GM12878 (cell line): ENCODE results near the gene NAA15. TPM values are rescaled to one million over a fixed set of nuclear protein-coding genes. Genes with fewer than 3 reads are reported as not detected.

Experiments used
- ATAC-seq: fragments of 200-7000 bp; cut with Tn5 transposase; 3 replicates; pipeline ENCODE4 v1.9.1; 2020; ENCODE audit warnings: mild to moderate bottlenecking, moderate library complexity
- BruUV-seq: library from RNA; stranded (reverse); fragments of 400-500 nt; replicated peaks from 2 replicates; lab custom pipeline; 2021; lab: Mats Ljungman, UMichigan
- CTCF ChIA-PET: fragments of 300-600 bp; sonication (Branson Sonifier 250); formaldehyde crosslinking; extraction: SDS; loops from one replicate; lab custom pipeline; 2021; ENCODE audit warnings: inconsistent platforms; lab: Yijun Ruan, JAX
- POLR2A ChIA-PET: fragments of 350-600 bp; formaldehyde crosslinking; extraction: SDS; loops from one replicate; lab custom pipeline; 2021; ENCODE audit warnings: inconsistent platforms; lab: Charles Lee
- RAD21 ChIA-PET: fragments of 300-600 bp; sonication (Branson Sonifier 250); formaldehyde crosslinking; loops from one replicate; lab custom pipeline; 2023; ENCODE audit warnings: antibody characterized with exemption; ENCODE audit not compliant: unreplicated experiment; lab: Charles Lee
- SMC1A ChIA-PET: fragments of 300-600 bp; sonication (Branson Sonifier 250); formaldehyde crosslinking; loops from one replicate; lab custom pipeline; 2023; ENCODE audit not compliant: unreplicated experiment, uncharacterized antibody; lab: Charles Lee
- DNase-seq: peaks from one replicate; pipeline ENCODE4 v3.0.0-alpha.2; 2011; ENCODE audit warnings: low read depth, low spot score
- FAIRE-seq: peaks from 3 replicates; lab custom pipeline; 2011; peaks lifted over from hg19 to GRCh38; lab: Jason Lieb, UNC
- H2AFZ ChIP-seq: 2 replicates; pipeline ENCODE4 v1.6.0; 2011; ENCODE audit warnings: low read depth, low read length, control low read depth; ENCODE audit not compliant: control insufficient read depth
- H3K27ac ChIP-seq: 2 replicates; pipeline ENCODE4 v1.5.1; 2011; ENCODE audit warnings: control low read depth; ENCODE audit not compliant: control insufficient read depth, insufficient read depth
- H3K27me3 ChIP-seq, 2 experiments: replicated peaks in 1 of 2; 2 replicates each; pipeline versions ENCODE4 v1.6.0 to v1.6.1; 2011; ENCODE audit warnings: low read length in 1 of 2; ENCODE audit not compliant: control insufficient read depth in 2 of 2, insufficient read depth in 2 of 2
- H3K36me3 ChIP-seq, 2 experiments: 2 replicates each; pipeline ENCODE4 v1.5.1; 2011; ENCODE audit warnings: low read length in 1 of 2; ENCODE audit not compliant: control insufficient read depth in 2 of 2, insufficient read depth in 2 of 2
- H3K4me1 ChIP-seq: 2 replicates; pipeline ENCODE4 v1.6.1; 2011; ENCODE audit warnings: mild to moderate bottlenecking, low read length, moderate library complexity, mixed read lengths; ENCODE audit not compliant: control insufficient read depth, insufficient read depth
- H3K4me2 ChIP-seq: 2 replicates; pipeline ENCODE4 v1.6.0; 2011; ENCODE audit warnings: control low read depth; ENCODE audit not compliant: control insufficient read depth, insufficient read depth
- H3K4me3 ChIP-seq: fragments of 200-600 bp; sonication (generic); 2 replicates; pipeline ENCODE4 v1.5.1; 2016
- H3K79me2 ChIP-seq: 2 replicates; pipeline ENCODE4 v1.6.0; 2011; ENCODE audit warnings: low read length; ENCODE audit not compliant: control insufficient read depth, insufficient read depth
- H3K9ac ChIP-seq: 2 replicates; pipeline ENCODE4 v1.8.0; 2011; ENCODE audit warnings: low read length, control low read depth, mixed read lengths; ENCODE audit not compliant: control insufficient read depth, insufficient read depth
- H3K9me3 ChIP-seq: replicated peaks from 3 replicates; pipeline ENCODE4 v1.5.1; 2011; ENCODE audit warnings: mild to moderate bottlenecking, low read length; ENCODE audit not compliant: control insufficient read depth, insufficient read depth
- H4K20me1 ChIP-seq: 2 replicates; pipeline ENCODE4 v1.6.0; 2011; ENCODE audit not compliant: control insufficient read depth, insufficient read depth
- CBX3 ChIP-seq: fragments of 200-600 bp; sonication (generic); IDR thresholded peaks from 2 replicates; pipeline ENCODE4 v1.6.1; 2016; ENCODE audit warnings: low read depth, borderline replicate concordance
- CREM ChIP-seq: IDR thresholded peaks from 2 replicates; pipeline ENCODE4 v1.6.1; 2014; ENCODE audit warnings: antibody characterized with exemption, low read depth
- DPF2 ChIP-seq: fragments of 450-650 bp; IDR thresholded peaks from 2 replicates; pipeline ENCODE4 v1.6.1; 2017; ENCODE audit warnings: mild to moderate bottlenecking
- GABPA ChIP-seq: IDR thresholded peaks from 2 replicates; pipeline ENCODE4 v1.6.1; 2014; ENCODE audit warnings: antibody characterized with exemption, low read depth, mild to moderate bottlenecking, inconsistent platforms
- IKZF2 ChIP-seq, 2 experiments: fragments of 450-650 bp; IDR thresholded peaks; 2 replicates each; pipeline ENCODE4 v1.6.1; 2017; ENCODE audit warnings: mild to moderate bottlenecking in 2 of 2, moderate library complexity in 2 of 2
- POLR2A ChIP-seq: IDR thresholded peaks from 2 replicates; pipeline ENCODE4 v1.6.1; 2011; ENCODE audit warnings: low read depth, mild to moderate bottlenecking, low read length
- STAT3 ChIP-seq: IDR thresholded peaks from 2 replicates; pipeline ENCODE4 v1.6.1; 2011; ENCODE audit warnings: low read depth, low read length, improper control_type of control experiment
- WGBS: methylation state at CpG from one replicate; pipeline ENCODE4 v1.1.6; 2016; ENCODE audit warnings: low lambda C conversion rate; ENCODE audit not compliant: insufficient replicate concordance, insufficient coverage; ENCODE audit errors: missing lambda C conversion rate; 5-methylcytosine and 5-hydroxymethylcytosine counted together
- in situ Hi-C: fragments of 300-500 bp; cut with MboI; formaldehyde crosslinking; loops from 9 replicates; pipeline ENCODE4 v1.14.3; 2018; ENCODE audit warnings: mixed read lengths
- intact Hi-C: fragments of 100-400 bp; cut with micrococcal nuclease; formaldehyde crosslinking; loops from one replicate; pipeline ENCODE4 v1.14.2; 2022; ENCODE audit not compliant: unreplicated experiment
- polyA plus RNA-seq, 11 experiments: library from polyadenylated mRNA; depleted of rRNA in 4 of 11; unstranded in 6 of 11; stranded (reverse) in 5 of 11; fragments of >200 nt; fragmentation: Nextera tagmentation in 4 of 11; fragmentation: Illumina TruSeq in 1 of 11; extraction: Ambion mirVana in 4 of 11; extraction: Trizol in 1 of 11; gene quantifications; 1 replicate in 1 of 11; 2 replicates in 10 of 11; pipeline versions ENCODE4 v1.2.1 to v1.2.3, GENCODE V29; 2011 to 2016; ENCODE audit warnings: inconsistent platforms in 2 of 11, missing spikeins in 2 of 11, low read depth in 1 of 11
- total RNA-seq, 4 experiments: library from RNA; depleted of rRNA in 3 of 4; stranded (reverse); fragments of >200 nt in 3 of 4; fragmentation: Illumina TruSeq in 1 of 4; extraction: Trizol in 1 of 4; gene quantifications; 2 replicates each; pipeline versions ENCODE4 v1.2.1 to v1.2.3, GENCODE V29; 2013 to 2021
- TF ChIP-seq, protein P1 (sequence below): fragments of 450-650 bp; IDR thresholded peaks from 2 replicates; pipeline ENCODE4 v1.6.1; 2017; ENCODE audit warnings: mild to moderate bottlenecking
- TF ChIP-seq, protein P2 (sequence below): IDR thresholded peaks from 2 replicates; pipeline ENCODE4 v1.6.1; 2012; ENCODE audit warnings: low read depth, low read length, improper control_type of control experiment
- TF ChIP-seq, protein P3 (sequence below): fragments of 450-650 bp; IDR thresholded peaks from 2 replicates; pipeline ENCODE4 v1.6.1; 2017; ENCODE audit warnings: low read depth, mild to moderate bottlenecking, moderate library complexity
- TF ChIP-seq, protein P4 (sequence below): fragments of 450-650 bp; IDR thresholded peaks from 2 replicates; pipeline ENCODE4 v1.6.1; 2017; ENCODE audit warnings: antibody characterized with exemption, mild to moderate bottlenecking, moderate library complexity
- TF ChIP-seq, protein P5 (sequence below): fragments of 450-650 bp; IDR thresholded peaks from 2 replicates; pipeline ENCODE4 v1.6.1; 2018; ENCODE audit warnings: mild to moderate bottlenecking, low read depth, moderate library complexity; ENCODE audit not compliant: partially characterized antibody

Gene NAA15
- total and polyA plus RNA-seq, 10 of the 15 experiments (the other 5 are each of a cell fraction or from before 2014, with no cell fraction given) = 24.3 to 93.1 (median 51.9) TPM

DNA sequence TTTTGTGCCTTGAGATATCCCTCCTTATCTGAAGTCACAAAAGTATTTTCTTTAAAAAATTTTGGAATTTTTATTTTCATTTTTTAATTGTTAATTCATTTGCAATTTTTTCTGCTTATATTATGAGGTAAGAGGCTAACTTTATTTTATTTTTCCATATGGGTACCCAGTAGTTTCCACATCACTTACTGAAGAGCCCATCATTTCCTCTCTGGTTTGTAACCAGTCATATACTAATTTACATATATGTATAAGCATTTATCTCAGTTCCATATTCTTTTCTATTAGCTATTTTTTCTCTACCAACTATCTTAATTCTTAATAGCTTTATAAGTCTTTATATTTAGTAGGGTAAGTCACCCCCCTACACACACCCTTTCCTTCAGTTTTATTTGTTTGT is 48.3 kb upstream of the NAA15 start (continued):
- TF ChIP-seq, protein P1, sequence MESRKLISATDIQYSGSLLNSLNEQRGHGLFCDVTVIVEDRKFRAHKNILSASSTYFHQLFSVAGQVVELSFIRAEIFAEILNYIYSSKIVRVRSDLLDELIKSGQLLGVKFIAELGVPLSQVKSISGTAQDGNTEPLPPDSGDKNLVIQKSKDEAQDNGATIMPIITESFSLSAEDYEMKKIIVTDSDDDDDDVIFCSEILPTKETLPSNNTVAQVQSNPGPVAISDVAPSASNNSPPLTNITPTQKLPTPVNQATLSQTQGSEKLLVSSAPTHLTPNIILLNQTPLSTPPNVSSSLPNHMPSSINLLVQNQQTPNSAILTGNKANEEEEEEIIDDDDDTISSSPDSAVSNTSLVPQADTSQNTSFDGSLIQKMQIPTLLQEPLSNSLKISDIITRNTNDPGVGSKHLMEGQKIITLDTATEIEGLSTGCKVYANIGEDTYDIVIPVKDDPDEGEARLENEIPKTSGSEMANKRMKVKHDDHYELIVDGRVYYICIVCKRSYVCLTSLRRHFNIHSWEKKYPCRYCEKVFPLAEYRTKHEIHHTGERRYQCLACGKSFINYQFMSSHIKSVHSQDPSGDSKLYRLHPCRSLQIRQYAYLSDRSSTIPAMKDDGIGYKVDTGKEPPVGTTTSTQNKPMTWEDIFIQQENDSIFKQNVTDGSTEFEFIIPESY = no peak
- TF ChIP-seq CBX3 = no peak
- TF ChIP-seq, all 136 proteins: peak for 0

DNA sequence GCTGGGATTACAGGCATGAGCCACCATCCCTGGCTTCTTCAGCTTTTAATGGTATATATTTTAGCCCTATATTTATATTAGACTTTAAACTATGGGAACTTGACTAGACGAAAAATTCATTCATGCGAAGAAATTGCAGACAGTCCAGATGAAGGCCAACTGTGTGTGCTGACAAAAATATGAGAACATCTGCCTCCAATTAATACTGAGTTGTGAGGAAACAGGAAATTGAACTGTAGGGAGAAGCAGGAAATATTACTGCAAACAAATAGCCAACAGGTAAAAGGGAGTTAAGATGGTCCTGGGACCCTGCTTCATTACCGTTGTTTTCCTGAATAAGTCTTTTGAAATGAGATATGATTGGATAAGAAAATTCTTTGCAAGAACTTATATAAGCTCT is 47.6 kb upstream of the NAA15 start:
- no peak overlapping the region for H3K27ac ChIP-seq
- H4K20me1 ChIP-seq = no peaks in the 10 kb centered on the region
- H3K4me2 ChIP-seq = no peak overlapping the region
- H3K79me2 ChIP-seq = no peaks in the 10 kb centered on the region
- in situ Hi-C loops = no loop called here
- ChIA-PET RAD21 (interaction anchor here (1.0 to 1.3 kb wide), 2 partner anchors 13 to 223 kb away, joined by 3 read pairs; no protein-coding TSS in a partner anchor), CTCF (interaction anchor here (1.3 to 2.2 kb wide), 2 partner anchors 25 to 42 kb away, joined by 3 to 6 read pairs; no protein-coding TSS in a partner anchor), SMC1A (interaction anchor here (1.0 kb wide), 2 partner anchors 12 to 21 kb away, joined by 3 to 4 read pairs; no protein-coding TSS in a partner anchor), POLR2A (no interaction called here)
- no peak overlapping the region for H2AFZ ChIP-seq
- no TSS peak for BruUV-seq
- intact Hi-C loops = no loop called here
- ATAC-seq (no peak), DNase-seq (no peak), FAIRE-seq (no peak)
- no peaks in the 10 kb centered on the region for H3K9me3 ChIP-seq
- no peaks in the 10 kb centered on the region for H3K36me3 ChIP-seq
- no peak overlapping the region for H3K9ac ChIP-seq
- H3K27me3 ChIP-seq = no peaks in the 10 kb centered on the region; a peak in 1 of 4 replicates
- H3K4me1 ChIP-seq = no peaks in the 10 kb centered on the region
- 92% methylated on average over 3 of the region's 3 CpGs for WGBS
- no peak overlapping the region for H3K4me3 ChIP-seq
- TF ChIP-seq IKZF2 (IDR thresholded peaks at IDR 0.05) = no peak
- no peak for TF ChIP-seq DPF2
- TF ChIP-seq GABPA = no peak
- TF ChIP-seq, protein P2, sequence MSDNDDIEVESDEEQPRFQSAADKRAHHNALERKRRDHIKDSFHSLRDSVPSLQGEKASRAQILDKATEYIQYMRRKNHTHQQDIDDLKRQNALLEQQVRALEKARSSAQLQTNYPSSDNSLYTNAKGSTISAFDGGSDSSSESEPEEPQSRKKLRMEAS = no peak
- TF ChIP-seq, protein P3, sequence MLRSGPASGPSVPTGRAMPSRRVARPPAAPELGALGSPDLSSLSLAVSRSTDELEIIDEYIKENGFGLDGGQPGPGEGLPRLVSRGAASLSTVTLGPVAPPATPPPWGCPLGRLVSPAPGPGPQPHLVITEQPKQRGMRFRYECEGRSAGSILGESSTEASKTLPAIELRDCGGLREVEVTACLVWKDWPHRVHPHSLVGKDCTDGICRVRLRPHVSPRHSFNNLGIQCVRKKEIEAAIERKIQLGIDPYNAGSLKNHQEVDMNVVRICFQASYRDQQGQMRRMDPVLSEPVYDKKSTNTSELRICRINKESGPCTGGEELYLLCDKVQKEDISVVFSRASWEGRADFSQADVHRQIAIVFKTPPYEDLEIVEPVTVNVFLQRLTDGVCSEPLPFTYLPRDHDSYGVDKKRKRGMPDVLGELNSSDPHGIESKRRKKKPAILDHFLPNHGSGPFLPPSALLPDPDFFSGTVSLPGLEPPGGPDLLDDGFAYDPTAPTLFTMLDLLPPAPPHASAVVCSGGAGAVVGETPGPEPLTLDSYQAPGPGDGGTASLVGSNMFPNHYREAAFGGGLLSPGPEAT = no peak
- no peak for TF ChIP-seq STAT3
- TF ChIP-seq, protein P4, sequence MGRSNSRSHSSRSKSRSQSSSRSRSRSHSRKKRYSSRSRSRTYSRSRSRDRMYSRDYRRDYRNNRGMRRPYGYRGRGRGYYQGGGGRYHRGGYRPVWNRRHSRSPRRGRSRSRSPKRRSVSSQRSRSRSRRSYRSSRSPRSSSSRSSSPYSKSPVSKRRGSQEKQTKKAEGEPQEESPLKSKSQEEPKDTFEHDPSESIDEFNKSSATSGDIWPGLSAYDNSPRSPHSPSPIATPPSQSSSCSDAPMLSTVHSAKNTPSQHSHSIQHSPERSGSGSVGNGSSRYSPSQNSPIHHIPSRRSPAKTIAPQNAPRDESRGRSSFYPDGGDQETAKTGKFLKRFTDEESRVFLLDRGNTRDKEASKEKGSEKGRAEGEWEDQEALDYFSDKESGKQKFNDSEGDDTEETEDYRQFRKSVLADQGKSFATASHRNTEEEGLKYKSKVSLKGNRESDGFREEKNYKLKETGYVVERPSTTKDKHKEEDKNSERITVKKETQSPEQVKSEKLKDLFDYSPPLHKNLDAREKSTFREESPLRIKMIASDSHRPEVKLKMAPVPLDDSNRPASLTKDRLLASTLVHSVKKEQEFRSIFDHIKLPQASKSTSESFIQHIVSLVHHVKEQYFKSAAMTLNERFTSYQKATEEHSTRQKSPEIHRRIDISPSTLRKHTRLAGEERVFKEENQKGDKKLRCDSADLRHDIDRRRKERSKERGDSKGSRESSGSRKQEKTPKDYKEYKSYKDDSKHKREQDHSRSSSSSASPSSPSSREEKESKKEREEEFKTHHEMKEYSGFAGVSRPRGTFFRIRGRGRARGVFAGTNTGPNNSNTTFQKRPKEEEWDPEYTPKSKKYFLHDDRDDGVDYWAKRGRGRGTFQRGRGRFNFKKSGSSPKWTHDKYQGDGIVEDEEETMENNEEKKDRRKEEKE = no peak
- TF ChIP-seq, protein P5, sequence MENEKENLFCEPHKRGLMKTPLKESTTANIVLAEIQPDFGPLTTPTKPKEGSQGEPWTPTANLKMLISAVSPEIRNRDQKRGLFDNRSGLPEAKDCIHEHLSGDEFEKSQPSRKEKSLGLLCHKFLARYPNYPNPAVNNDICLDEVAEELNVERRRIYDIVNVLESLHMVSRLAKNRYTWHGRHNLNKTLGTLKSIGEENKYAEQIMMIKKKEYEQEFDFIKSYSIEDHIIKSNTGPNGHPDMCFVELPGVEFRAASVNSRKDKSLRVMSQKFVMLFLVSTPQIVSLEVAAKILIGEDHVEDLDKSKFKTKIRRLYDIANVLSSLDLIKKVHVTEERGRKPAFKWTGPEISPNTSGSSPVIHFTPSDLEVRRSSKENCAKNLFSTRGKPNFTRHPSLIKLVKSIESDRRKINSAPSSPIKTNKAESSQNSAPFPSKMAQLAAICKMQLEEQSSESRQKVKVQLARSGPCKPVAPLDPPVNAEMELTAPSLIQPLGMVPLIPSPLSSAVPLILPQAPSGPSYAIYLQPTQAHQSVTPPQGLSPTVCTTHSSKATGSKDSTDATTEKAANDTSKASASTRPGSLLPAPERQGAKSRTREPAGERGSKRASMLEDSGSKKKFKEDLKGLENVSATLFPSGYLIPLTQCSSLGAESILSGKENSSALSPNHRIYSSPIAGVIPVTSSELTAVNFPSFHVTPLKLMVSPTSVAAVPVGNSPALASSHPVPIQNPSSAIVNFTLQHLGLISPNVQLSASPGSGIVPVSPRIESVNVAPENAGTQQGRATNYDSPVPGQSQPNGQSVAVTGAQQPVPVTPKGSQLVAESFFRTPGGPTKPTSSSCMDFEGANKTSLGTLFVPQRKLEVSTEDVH = no peak
- TF ChIP-seq POLR2A = no peak
- TF ChIP-seq CREM = no peak
